Measurements from ENCODE around the gene GXYLT2. TPM values are rescaled to one million over a fixed set of nuclear protein-coding genes. Genes with fewer than 3 reads are reported as not detected.
A peak's percentile ranks its signal among the peaks of the same experiment; 100 is the strongest.

Gene GXYLT2
- total and polyA plus RNA-seq, 10 of the 15 experiments (the other 5 are each of a cell fraction or from before 2014, with no cell fraction given) = 0.27 to 2.6 (median 0.78) TPM

DNA sequence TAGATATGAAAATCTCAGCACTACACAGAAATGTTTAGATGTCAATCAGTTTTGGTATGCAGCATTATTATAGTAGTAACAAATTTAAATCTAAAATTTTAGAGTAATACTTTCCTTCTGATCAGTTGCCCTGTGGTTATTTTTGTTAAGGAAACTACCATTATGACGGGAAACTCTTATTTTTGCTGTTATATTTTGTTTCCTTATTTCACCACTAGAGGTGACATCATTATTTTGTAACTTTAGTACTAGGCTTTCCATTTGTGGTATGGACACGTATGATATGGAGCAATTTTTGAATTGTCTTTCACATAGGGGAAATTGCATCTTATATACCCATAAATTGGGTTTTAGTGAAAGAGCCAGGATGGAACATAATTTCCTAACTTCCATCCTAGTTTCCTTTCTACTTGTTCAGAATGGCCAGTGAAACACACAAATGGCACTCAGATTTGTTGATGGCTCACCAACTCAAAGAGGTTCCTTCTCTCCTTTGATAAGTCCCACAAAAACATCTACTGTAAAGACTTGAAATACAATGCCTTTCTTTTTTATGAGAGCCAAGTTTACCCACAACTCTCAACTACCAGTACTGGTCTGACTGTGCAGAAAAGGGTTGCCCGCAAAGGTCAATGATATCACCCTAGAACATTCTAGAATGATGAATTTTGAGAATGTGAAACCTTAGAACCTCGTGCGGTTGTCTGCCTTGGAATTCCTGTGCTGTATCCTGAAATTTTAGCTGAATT lies 89.4 kb downstream of the GXYLT2 start (continued):
- peak; percentile 62; the same call in 1 of the 2 replicates for TF ChIP-seq ESRRA (IDR thresholded peaks at IDR 0.05; ENCODE audit: low read length)
- TF ChIP-seq NFYA (IDR thresholded peaks at IDR 0.05; ENCODE audit: borderline replicate concordance, low read depth, low read length) = no peak
- TF ChIP-seq FOXM1 (IDR thresholded peaks at IDR 0.05; ENCODE audit: low read depth, low read length) = peak; percentile 89
- TF ChIP-seq SUZ12 (IDR thresholded peaks at IDR 0.05; ENCODE audit: unreplicated experiment) = no peak
- no peak for TF ChIP-seq RAD51 (IDR thresholded peaks at IDR 0.05)
- peak; percentile 91 for TF ChIP-seq EED (IDR thresholded peaks at IDR 0.05; ENCODE audit: low read depth)
- TF ChIP-seq PAX5 (IDR thresholded peaks at IDR 0.05; ENCODE audit: borderline replicate concordance, low read depth, low read length) = peak; percentile 38; the same call in 1 of the 2 replicates
- peak; percentile 11; the same call in 1 of the 2 replicates for TF ChIP-seq BACH1 (IDR thresholded peaks at IDR 0.05; ENCODE audit: borderline replicate concordance)
- peak; percentile 86 for TF ChIP-seq IKZF1 (conservative IDR thresholded peaks at IDR 0.05)
- peak; percentile 61 to 66; a peak in 3 of 4 replicates for TF ChIP-seq BHLHE40 (IDR thresholded peaks at IDR 0.05; ENCODE audit: borderline replicate concordance in 1 of 2, low read depth in 2 of 2, low read length in 1 of 2)
- TF ChIP-seq PML (IDR thresholded peaks at IDR 0.05; ENCODE audit: low read length) = peak; percentile 48; the same call in 1 of the 2 replicates
- TF ChIP-seq ASH2L (IDR thresholded peaks at IDR 0.05; ENCODE audit: borderline replicate concordance, low read depth) = no peak
- peak; percentile 97; the same call in 1 of the 2 replicates for TF ChIP-seq NFIC (IDR thresholded peaks at IDR 0.05; ENCODE audit: low read depth, low read length)
- no peak for TF ChIP-seq NFXL1 (IDR thresholded peaks at IDR 0.05; ENCODE audit: borderline replicate concordance)
- TF ChIP-seq NR2F1 (conservative IDR thresholded peaks at IDR 0.05) = peak; percentile 99
- TF ChIP-seq YY1 (IDR thresholded peaks at IDR 0.05; ENCODE audit: low read depth, low read length) = no peak
- peak; percentile 91; the same call in 1 of the 2 replicates for TF ChIP-seq DPF2 (IDR thresholded peaks at IDR 0.05)
- TF ChIP-seq POLR2AphosphoS5 (IDR thresholded peaks at IDR 0.05; ENCODE audit: low read length) = no peak
- peak in 1 of 2 experiments; percentile 75; a peak in 1 of 4 replicates for TF ChIP-seq ETV6 (conservative IDR thresholded peaks at IDR 0.05 in 1 of 2, IDR thresholded peaks at IDR 0.05 in 1 of 2; ENCODE audit: borderline replicate concordance in 1 of 2, low read depth in 1 of 2)
- TF ChIP-seq, protein P1, sequence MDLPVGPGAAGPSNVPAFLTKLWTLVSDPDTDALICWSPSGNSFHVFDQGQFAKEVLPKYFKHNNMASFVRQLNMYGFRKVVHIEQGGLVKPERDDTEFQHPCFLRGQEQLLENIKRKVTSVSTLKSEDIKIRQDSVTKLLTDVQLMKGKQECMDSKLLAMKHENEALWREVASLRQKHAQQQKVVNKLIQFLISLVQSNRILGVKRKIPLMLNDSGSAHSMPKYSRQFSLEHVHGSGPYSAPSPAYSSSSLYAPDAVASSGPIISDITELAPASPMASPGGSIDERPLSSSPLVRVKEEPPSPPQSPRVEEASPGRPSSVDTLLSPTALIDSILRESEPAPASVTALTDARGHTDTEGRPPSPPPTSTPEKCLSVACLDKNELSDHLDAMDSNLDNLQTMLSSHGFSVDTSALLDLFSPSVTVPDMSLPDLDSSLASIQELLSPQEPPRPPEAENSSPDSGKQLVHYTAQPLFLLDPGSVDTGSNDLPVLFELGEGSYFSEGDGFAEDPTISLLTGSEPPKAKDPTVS (IDR thresholded peaks at IDR 0.05; ENCODE audit: low read depth, low read length) = peak; percentile 93
- TF ChIP-seq MLLT1 (IDR thresholded peaks at IDR 0.05) = no peak
- no peak for TF ChIP-seq TAF1 (IDR thresholded peaks at IDR 0.05; ENCODE audit: borderline replicate concordance, low read depth, low read length)
- no peak for TF ChIP-seq ZNF274 (IDR thresholded peaks at IDR 0.05; ENCODE audit: insufficient read depth, insufficient read length)
- TF ChIP-seq, protein P2, sequence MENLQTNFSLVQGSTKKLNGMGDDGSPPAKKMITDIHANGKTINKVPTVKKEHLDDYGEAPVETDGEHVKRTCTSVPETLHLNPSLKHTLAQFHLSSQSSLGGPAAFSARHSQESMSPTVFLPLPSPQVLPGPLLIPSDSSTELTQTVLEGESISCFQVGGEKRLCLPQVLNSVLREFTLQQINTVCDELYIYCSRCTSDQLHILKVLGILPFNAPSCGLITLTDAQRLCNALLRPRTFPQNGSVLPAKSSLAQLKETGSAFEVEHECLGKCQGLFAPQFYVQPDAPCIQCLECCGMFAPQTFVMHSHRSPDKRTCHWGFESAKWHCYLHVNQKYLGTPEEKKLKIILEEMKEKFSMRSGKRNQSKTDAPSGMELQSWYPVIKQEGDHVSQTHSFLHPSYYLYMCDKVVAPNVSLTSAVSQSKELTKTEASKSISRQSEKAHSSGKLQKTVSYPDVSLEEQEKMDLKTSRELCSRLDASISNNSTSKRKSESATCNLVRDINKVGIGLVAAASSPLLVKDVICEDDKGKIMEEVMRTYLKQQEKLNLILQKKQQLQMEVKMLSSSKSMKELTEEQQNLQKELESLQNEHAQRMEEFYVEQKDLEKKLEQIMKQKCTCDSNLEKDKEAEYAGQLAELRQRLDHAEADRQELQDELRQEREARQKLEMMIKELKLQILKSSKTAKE (IDR thresholded peaks at IDR 0.05; ENCODE audit: low read depth, poor library complexity, severe bottlenecking) = peak; percentile 69
- no peak for TF ChIP-seq SIX5 (IDR thresholded peaks at IDR 0.05; ENCODE audit: low read depth, low read length, severe bottlenecking)
- TF ChIP-seq CBX3 (IDR thresholded peaks at IDR 0.05; ENCODE audit: borderline replicate concordance, low read depth) = no peak

Data from GM12878 (cell line).